ENCODE data around the gene DPPA5. TPM values are rescaled to one million over a fixed set of nuclear protein-coding genes. Genes with fewer than 3 reads are reported as not detected.

DPPA5 gene
- total and polyA plus RNA-seq, 4 experiments from 2014 or later = not detected

DNA sequence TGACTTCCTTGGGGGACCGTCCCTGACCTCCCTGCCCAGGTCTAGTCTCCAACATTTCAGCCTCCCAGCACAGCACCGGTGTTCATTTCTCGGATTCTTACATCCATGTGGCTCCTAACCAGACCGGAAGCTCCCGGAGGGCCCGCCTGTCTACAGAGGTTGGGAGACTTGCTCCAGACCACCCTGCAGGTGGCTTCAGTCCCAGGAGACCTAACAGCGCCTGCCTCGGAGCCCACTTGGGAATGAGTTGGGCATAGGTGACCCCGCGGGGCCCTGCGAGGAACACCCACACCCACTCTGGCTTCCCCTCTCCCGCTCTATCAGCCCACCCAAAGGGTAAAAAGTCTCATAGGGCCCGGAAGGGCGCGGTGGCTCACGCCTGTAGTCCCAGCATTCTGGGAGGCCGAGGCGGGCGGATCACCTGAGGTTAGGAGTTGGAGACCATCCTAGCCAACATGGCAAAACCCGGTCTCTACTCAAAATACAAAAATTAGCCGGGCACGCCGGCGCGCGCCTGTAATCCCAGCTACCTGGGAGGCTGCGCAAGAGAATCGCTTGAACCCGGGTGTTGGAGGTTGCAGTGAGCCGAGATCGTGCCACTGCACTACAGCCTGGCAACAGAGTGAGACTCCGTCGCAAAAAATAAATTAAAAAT is 5.4 kb downstream of the DPPA5 start:
- Mint-ChIP-seq H3K4me3 (no peak overlapping the region), H3K27me3 (peaks cover 19 to 21% of the 10 kb centered on the region in 2 donors), H3K27ac (peak overlapping the region in 1 of 7 donors; percentile 41), H3K4me1 (no peaks in the 10 kb centered on the region), H3K9me3 (no peaks in the 10 kb centered on the region), H3K36me3 (no peaks in the 10 kb centered on the region)
- peaks cover 17% of the 10 kb centered on the region for H3K27me3 ChIP-seq (ENCODE audit: insufficient read depth, low read length)
- H3K36me3 ChIP-seq (ENCODE audit: insufficient read depth, low read length) = no peaks in the 10 kb centered on the region
- DNase-seq = no peak
- ChIA-PET POLR2A (ENCODE audit: partially characterized antibody) (no interaction called here), CTCF (ENCODE audit: partially characterized antibody) (no interaction called here)
- H3K9me3 ChIP-seq (ENCODE audit: control insufficient read depth in 1 of 2, low read length in 2 of 2) = no peaks in the 10 kb centered on the region
- no peak overlapping the region for H3K4me3 ChIP-seq (ENCODE audit: low read length in 2 of 2)
- H3K4me1 ChIP-seq (ENCODE audit: insufficient read depth, low read length) = no peaks in the 10 kb centered on the region
- intact Hi-C loops (cut with micrococcal nuclease) = no loop called here
- no peak overlapping the region for H3K27ac ChIP-seq (ENCODE audit: low read depth, low read length)

GRCh38 chr6:73343164-73343563 is 10.9 kb downstream of the DPPA5 start:
- Mint-ChIP-seq H3K27ac (no peak overlapping the region), H3K4me3 (no peak overlapping the region), H3K9me3 (no peaks in the 10 kb centered on the region), H3K36me3 (no peaks in the 10 kb centered on the region), H3K27me3 (peaks cover 5 to 7% of the 10 kb centered on the region in 2 donors), H3K4me1 (no peaks in the 10 kb centered on the region)
- intact Hi-C loops (cut with micrococcal nuclease) = no loop called here
- Histone ChIP-seq H3K36me3 (ENCODE audit: insufficient read depth, low read length) (no peaks in the 10 kb centered on the region), H3K27ac (ENCODE audit: low read depth, low read length) (no peak overlapping the region), H3K9me3 (ENCODE audit: control insufficient read depth in 1 of 2, low read length in 2 of 2) (no peaks in the 10 kb centered on the region), H3K4me1 (ENCODE audit: insufficient read depth, low read length) (no peaks in the 10 kb centered on the region), H3K4me3 (ENCODE audit: low read length in 2 of 2) (no peak overlapping the region), H3K27me3 (ENCODE audit: insufficient read depth, low read length) (peaks cover 3% of the 10 kb centered on the region)
- DNase-seq = no peak
- ChIA-PET CTCF (ENCODE audit: partially characterized antibody) (no interaction called here), POLR2A (ENCODE audit: partially characterized antibody) (no interaction called here)

- Histone ChIP-seq H3K9me3 (ENCODE audit: control insufficient read depth in 1 of 2, low read length in 2 of 2) (no peaks in the 10 kb centered on the region), H3K36me3 (ENCODE audit: insufficient read depth, low read length) (no peaks in the 10 kb centered on the region), H3K27me3 (ENCODE audit: insufficient read depth, low read length) (no peaks in the 10 kb centered on the region), H3K4me3 (ENCODE audit: low read length in 2 of 2) (no peak overlapping the region), H3K27ac (ENCODE audit: low read depth, low read length) (no peak overlapping the region), H3K4me1 (ENCODE audit: insufficient read depth, low read length) (no peaks in the 10 kb centered on the region)
- intact Hi-C loops (cut with micrococcal nuclease) = no loop called here
- no peaks in the 10 kb centered on the region for H3K9me3 Mint-ChIP-seq
- ChIA-PET CTCF (ENCODE audit: partially characterized antibody) (no interaction called here), POLR2A (ENCODE audit: partially characterized antibody) (no interaction called here)
- peaks cover 2 to 7% of the 10 kb centered on the region in 2 donors for H3K27me3 Mint-ChIP-seq
- H3K36me3 Mint-ChIP-seq = no peaks in the 10 kb centered on the region
- no peaks in the 10 kb centered on the region for H3K4me1 Mint-ChIP-seq
- H3K27ac Mint-ChIP-seq = no peak overlapping the region
- DNase-seq = no peak
- H3K4me3 Mint-ChIP-seq = no peak overlapping the region
Observed at GRCh38 chr6:73342174-73342573, 11.9 kb downstream of the DPPA5 start.

DNA sequence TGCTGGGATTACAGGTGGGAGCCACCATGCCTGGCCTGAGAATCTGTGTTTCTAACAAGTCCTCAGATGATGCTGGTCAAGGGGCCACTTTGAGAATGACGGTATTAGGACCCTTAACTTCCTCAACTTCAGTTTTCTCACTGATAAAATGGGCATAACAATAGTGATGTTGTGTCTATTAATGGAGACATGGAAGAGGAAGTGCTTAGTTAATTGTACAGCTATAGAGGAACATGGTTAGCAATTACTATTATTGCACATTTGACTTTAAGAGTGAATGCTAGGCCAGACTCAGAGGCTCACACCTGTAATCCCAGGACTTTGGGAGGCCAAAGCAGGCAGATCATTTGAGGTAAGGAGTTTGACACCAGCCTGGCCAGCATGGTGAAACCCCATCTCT is 12.7 kb downstream of the DPPA5 start:
- Mint-ChIP-seq H3K36me3 (no peaks in the 10 kb centered on the region), H3K4me3 (no peak overlapping the region), H3K4me1 (no peaks in the 10 kb centered on the region), H3K27ac (no peak overlapping the region), H3K9me3 (no peaks in the 10 kb centered on the region), H3K27me3 (no peaks in the 10 kb centered on the region)
- Histone ChIP-seq H3K9me3 (ENCODE audit: control insufficient read depth in 1 of 2, low read length in 2 of 2) (no peaks in the 10 kb centered on the region), H3K4me1 (ENCODE audit: insufficient read depth, low read length) (no peaks in the 10 kb centered on the region), H3K27me3 (ENCODE audit: insufficient read depth, low read length) (no peaks in the 10 kb centered on the region), H3K36me3 (ENCODE audit: insufficient read depth, low read length) (no peaks in the 10 kb centered on the region), H3K4me3 (ENCODE audit: low read length in 2 of 2) (no peak overlapping the region), H3K27ac (ENCODE audit: low read depth, low read length) (no peak overlapping the region)
- POLR2A ChIA-PET (ENCODE audit: partially characterized antibody) = no interaction called here
- DNase-seq = no peak
- CTCF ChIA-PET (ENCODE audit: partially characterized antibody) = no interaction called here
- intact Hi-C loops (cut with micrococcal nuclease) = no loop called here

DNA sequence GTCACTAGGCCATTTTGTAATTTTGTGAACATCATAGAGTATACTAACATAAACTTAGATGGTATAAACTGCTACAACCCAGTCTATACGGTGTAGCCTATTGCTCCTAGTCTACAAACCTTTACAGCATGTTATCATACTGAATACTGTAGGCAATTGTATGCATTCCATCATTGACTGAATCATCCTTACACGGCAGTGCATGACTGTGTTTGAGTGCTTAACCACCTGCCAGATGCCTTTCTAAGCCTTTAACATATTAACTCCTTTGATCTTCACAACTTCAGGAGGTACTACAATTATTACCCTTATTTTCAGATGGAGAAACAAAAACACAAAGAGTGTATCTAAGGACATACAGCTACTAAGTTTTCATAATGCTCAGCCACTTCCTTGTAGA is 14.0 kb downstream of the DPPA5 start:
- CTCF ChIA-PET (ENCODE audit: partially characterized antibody) = no interaction called here
- Histone ChIP-seq H3K4me1 (ENCODE audit: insufficient read depth, low read length) (no peaks in the 10 kb centered on the region), H3K27ac (ENCODE audit: low read depth, low read length) (no peak overlapping the region), H3K9me3 (ENCODE audit: control insufficient read depth in 1 of 2, low read length in 2 of 2) (no peaks in the 10 kb centered on the region), H3K27me3 (ENCODE audit: insufficient read depth, low read length) (no peaks in the 10 kb centered on the region), H3K4me3 (ENCODE audit: low read length in 2 of 2) (no peak overlapping the region), H3K36me3 (ENCODE audit: insufficient read depth, low read length) (no peaks in the 10 kb centered on the region)
- no peaks in the 10 kb centered on the region for H3K27me3 Mint-ChIP-seq
- POLR2A ChIA-PET (ENCODE audit: partially characterized antibody) = no interaction called here
- no peaks in the 10 kb centered on the region for H3K36me3 Mint-ChIP-seq
- H3K27ac Mint-ChIP-seq = no peak overlapping the region
- no peak for DNase-seq
- H3K4me3 Mint-ChIP-seq = no peak overlapping the region
- no peaks in the 10 kb centered on the region for H3K4me1 Mint-ChIP-seq
- no peaks in the 10 kb centered on the region for H3K9me3 Mint-ChIP-seq
- intact Hi-C loops (cut with micrococcal nuclease) = no loop called here

DNA sequence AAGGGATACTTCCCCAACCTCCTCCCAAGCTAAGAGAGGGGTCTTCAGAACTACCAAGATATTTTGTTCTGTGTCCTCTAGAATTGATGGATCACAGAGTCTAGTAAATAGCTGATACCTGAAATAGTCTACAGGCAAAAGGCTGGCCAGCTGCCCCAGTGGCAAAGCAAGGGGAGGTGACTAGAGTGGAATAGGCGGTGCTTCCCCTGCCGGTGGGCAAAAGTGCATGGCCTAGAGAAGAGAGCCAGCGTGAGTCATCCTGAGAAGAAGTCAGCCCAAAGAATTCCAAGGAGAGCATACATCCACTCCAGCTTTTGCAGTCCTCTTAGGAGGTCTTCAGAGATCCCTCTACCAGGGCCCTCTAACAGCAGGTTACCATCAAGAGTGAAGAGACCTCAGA is 14.7 kb downstream of the DPPA5 start:
- Mint-ChIP-seq H3K27ac (peak overlapping the region in 1 of 7 donors; percentile 50), H3K9me3 (no peaks in the 10 kb centered on the region), H3K4me1 (no peaks in the 10 kb centered on the region), H3K4me3 (no peak overlapping the region), H3K27me3 (no peaks in the 10 kb centered on the region), H3K36me3 (no peaks in the 10 kb centered on the region)
- Histone ChIP-seq H3K27ac (ENCODE audit: low read depth, low read length) (no peak overlapping the region), H3K4me1 (ENCODE audit: insufficient read depth, low read length) (no peaks in the 10 kb centered on the region), H3K9me3 (ENCODE audit: control insufficient read depth in 1 of 2, low read length in 2 of 2) (no peaks in the 10 kb centered on the region), H3K4me3 (ENCODE audit: low read length in 2 of 2) (no peak overlapping the region), H3K27me3 (ENCODE audit: insufficient read depth, low read length) (no peaks in the 10 kb centered on the region), H3K36me3 (ENCODE audit: insufficient read depth, low read length) (no peaks in the 10 kb centered on the region)
- no peak for DNase-seq
- intact Hi-C loops (cut with micrococcal nuclease) = no loop called here
- CTCF ChIA-PET (ENCODE audit: partially characterized antibody) = interaction anchor here (2.0 kb wide), 1 partner anchor 11 kb away, joined by 7 read pairs; no protein-coding TSS in a partner anchor
- POLR2A ChIA-PET (ENCODE audit: partially characterized antibody) = no interaction called here

DNA sequence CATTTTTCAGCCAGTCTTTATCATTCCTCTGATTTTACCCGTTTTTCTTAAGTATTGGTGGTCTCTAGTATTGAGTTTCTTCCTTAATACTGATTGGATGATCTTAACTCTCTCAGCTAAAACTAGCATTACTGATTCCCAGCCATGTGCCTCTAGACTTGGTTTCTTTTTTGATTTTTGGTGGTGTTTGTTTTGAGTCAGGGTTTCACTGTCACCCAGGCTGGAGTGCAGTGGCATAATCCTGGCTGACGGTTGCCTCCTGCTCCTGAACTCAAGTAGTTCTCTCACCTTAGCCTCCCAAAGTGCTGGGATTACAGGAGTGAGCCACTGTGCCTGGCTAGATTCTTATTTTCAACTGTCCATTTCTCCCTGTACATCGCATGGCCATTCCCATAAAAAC is 24.9 kb downstream of the DPPA5 start:
- no peaks in the 10 kb centered on the region for H3K9me3 Mint-ChIP-seq
- H3K27ac Mint-ChIP-seq = no peak overlapping the region
- DNase-seq = no peak
- H3K4me3 Mint-ChIP-seq = no peak overlapping the region
- Histone ChIP-seq H3K36me3 (ENCODE audit: insufficient read depth, low read length) (no peaks in the 10 kb centered on the region), H3K4me3 (ENCODE audit: low read length in 2 of 2) (no peak overlapping the region), H3K27ac (ENCODE audit: low read depth, low read length) (no peak overlapping the region), H3K9me3 (ENCODE audit: control insufficient read depth in 1 of 2, low read length in 2 of 2) (no peaks in the 10 kb centered on the region), H3K4me1 (ENCODE audit: insufficient read depth, low read length) (no peaks in the 10 kb centered on the region), H3K27me3 (ENCODE audit: insufficient read depth, low read length) (no peaks in the 10 kb centered on the region)
- POLR2A ChIA-PET (ENCODE audit: partially characterized antibody) = no interaction called here
- H3K36me3 Mint-ChIP-seq = no peaks in the 10 kb centered on the region
- CTCF ChIA-PET (ENCODE audit: partially characterized antibody) = interaction anchor here (0.5 to 8.8 kb wide), 8 partner anchors 12 to 916 kb away, joined by 3 to 87 read pairs (median 4); no protein-coding TSS in a partner anchor
- peaks cover 8 to 15% of the 10 kb centered on the region in 2 donors for H3K27me3 Mint-ChIP-seq
- peaks cover 0 to 4% (median 3%) of the 10 kb centered on the region in 4 donors for H3K4me1 Mint-ChIP-seq
- intact Hi-C loops (cut with micrococcal nuclease) = loop anchor here (5.0 to 10.0 kb wide), 2 partner anchors 64 to 197 kb away; partner anchors contain the start of gene KHDC1
